Measurements from ENCODE around the gene COQ5. TPM values are rescaled to one million over a fixed set of nuclear protein-coding genes. Genes with fewer than 3 reads are reported as not detected.

The COQ5 gene
- total RNA-seq, 1 donor from 2014 or later, result 17.6 TPM

- DNase-seq (ENCODE audit: extremely low read depth, low read depth, low spot score), result no peak
Measured at GRCh38 chr12:120457133-120457532, 71.8 kb downstream of the COQ5 start.

DNA sequence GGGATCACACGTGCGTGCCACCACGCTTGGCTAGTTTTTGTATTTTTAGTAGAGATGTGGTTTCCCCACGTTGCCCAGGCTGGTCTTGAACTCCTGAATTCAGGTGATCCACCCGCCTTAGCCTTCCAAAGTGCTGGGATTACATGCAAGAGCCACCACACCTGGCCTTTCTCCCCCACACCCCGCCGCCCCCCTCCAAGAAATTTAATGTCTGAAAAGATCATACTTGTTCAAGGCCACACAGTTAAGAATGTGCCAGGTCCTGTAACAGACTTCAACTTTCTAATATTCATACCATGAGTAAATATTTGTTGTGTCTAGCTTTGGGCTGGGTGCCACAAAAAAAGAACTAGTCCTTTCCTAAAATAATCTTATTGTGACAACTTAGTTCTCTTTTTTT lies 73.7 kb downstream of the COQ5 start:
- no peak for DNase-seq (ENCODE audit: extremely low read depth, low read depth, low spot score)

DNA sequence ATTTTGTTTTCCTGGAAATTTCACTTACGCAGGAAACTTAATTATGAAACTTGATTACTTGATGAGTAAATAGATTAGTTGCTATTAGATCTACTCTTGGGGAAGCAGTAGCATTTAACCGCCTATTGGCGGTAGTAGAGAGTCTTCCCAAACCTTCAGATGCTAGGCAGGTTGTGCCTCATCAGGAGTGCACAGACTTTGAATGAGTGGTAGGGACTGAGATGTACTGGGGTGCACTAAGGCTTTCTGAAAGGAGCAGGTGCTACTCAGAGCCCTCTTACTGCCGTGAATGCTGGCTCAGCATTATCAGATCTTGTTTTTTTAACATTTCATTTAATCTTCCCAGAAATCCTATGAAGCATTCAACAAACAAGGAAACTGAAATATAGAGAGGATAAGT lies 75.0 kb downstream of the COQ5 start:
- no peak for DNase-seq (ENCODE audit: extremely low read depth, low read depth, low spot score)

Other genes starting within 250 kb of the COQ5 start
- gene RNU4-2, start 237.3 kb downstream of the COQ5 start, total RNA-seq, result under 0.01 TPM in 2 replicates
- under 0.01 TPM in 2 replicates for gene RNU4-1, start 235.9 kb downstream of the COQ5 start, total RNA-seq
- gene SIRT4, start 226.8 kb downstream of the COQ5 start, total RNA-seq, result 0.24 and 0.88 TPM in 2 replicates
- gene PLA2G1B, start 201.4 kb downstream of the COQ5 start, total RNA-seq, result not detected in 2 replicates
- gene MSI1, start 160.0 kb downstream of the COQ5 start, total RNA-seq, result not detected in 2 replicates
- gene COX6A1, start 91.0 kb downstream of the COQ5 start, total RNA-seq, result 455 and 459 TPM in 2 replicates
- 42.4 and 76.2 TPM in 2 replicates for gene TRIAP1, start 82.8 kb downstream of the COQ5 start, total RNA-seq
- gene GATC, start 82.7 kb downstream of the COQ5 start, total RNA-seq, result 16.9 and 19.9 TPM in 2 replicates
- 77.6 and 104 TPM in 2 replicates for gene SRSF9, start 59.4 kb downstream of the COQ5 start, total RNA-seq
- 425 and 462 TPM in 2 replicates for gene DYNLL1, start 33.0 kb downstream of the COQ5 start, total RNA-seq
- gene RNF10, start 5.2 kb upstream of the COQ5 start, total RNA-seq, result 97.2 and 111 TPM in 2 replicates
- gene POP5, start 52.2 kb upstream of the COQ5 start, total RNA-seq, result 16.3 and 17.9 TPM in 2 replicates
- 0.82 TPM in 1 of 2 replicates, not detected in the other for gene CABP1, start 111.5 kb upstream of the COQ5 start, total RNA-seq
- 73.3 and 78.3 TPM in 2 replicates for gene MLEC, start 158.0 kb upstream of the COQ5 start, total RNA-seq
- 16.6 and 25.3 TPM in 2 replicates for gene UNC119B, start 181.3 kb upstream of the COQ5 start, total RNA-seq
- 10.8 and 18.4 TPM in 2 replicates for gene ACADS, start 196.7 kb upstream of the COQ5 start, total RNA-seq

Measured in glomerular endothelial cell (primary cell).